Fibroblast of skin of abdomen (primary cell): Measurements from ENCODE around the gene SERINC3.

Source experiments
- DNase-seq: peaks from one replicate; pipeline ENCODE4 v3.0.0-alpha.2; 2013

SERINC3 gene

GRCh38 chr20:44532259-44532980 lies 10.6 kb upstream of the SERINC3 start:
- no peak for DNase-seq

- DNase-seq = no peak
Observed at GRCh38 chr20:44528309-44528708, 6.4 kb upstream of the SERINC3 start.

GRCh38 chr20:44527716-44528199 lies 5.9 kb upstream of the SERINC3 start:
- no peak for DNase-seq

GRCh38 chr20:44526129-44526528 lies 4.3 kb upstream of the SERINC3 start:
- DNase-seq = peak; percentile 67

GRCh38 chr20:44523746-44524145 lies 1.9 kb upstream of the SERINC3 start:
- DNase-seq = no peak

- no peak for DNase-seq
Observed at GRCh38 chr20:44522841-44523240, 971 bp upstream of the SERINC3 start.

GRCh38 chr20:44520881-44521280 lies 989 bp downstream of the SERINC3 start:
- no peak for DNase-seq

- DNase-seq = no peak
Observed at GRCh38 chr20:44518248-44518647, 3.6 kb downstream of the SERINC3 start.

GRCh38 chr20:44517454-44517853 lies 4.4 kb downstream of the SERINC3 start:
- DNase-seq = no peak

GRCh38 chr20:44516491-44516890 lies 5.4 kb downstream of the SERINC3 start:
- DNase-seq = no peak

GRCh38 chr20:44513871-44514270 lies 8.0 kb downstream of the SERINC3 start:
- DNase-seq = no peak

GRCh38 chr20:44509762-44510161 lies 12.1 kb downstream of the SERINC3 start:
- no peak for DNase-seq

- no peak for DNase-seq
Observed at GRCh38 chr20:44504402-44505307, 17.2 kb downstream of the SERINC3 start.

GRCh38 chr20:44502968-44503367 lies 18.9 kb downstream of the SERINC3 start:
- DNase-seq = no peak

GRCh38 chr20:44501448-44501847 lies 20.4 kb downstream of the SERINC3 start:
- peak; percentile 54 for DNase-seq

- no peak for DNase-seq
Observed at GRCh38 chr20:44500221-44500620, 21.6 kb downstream of the SERINC3 start.

GRCh38 chr20:44497761-44498160 lies 24.1 kb downstream of the SERINC3 start:
- DNase-seq = no peak

- DNase-seq = peak; percentile 89
Observed at GRCh38 chr20:44496976-44497375, 24.9 kb downstream of the SERINC3 start.

GRCh38 chr20:44495802-44496481 lies 25.9 kb downstream of the SERINC3 start:
- peak; percentile 93 for DNase-seq

GRCh38 chr20:44495257-44495656 lies 26.6 kb downstream of the SERINC3 start:
- peak; percentile 56 for DNase-seq

GRCh38 chr20:44494681-44495080 lies 27.2 kb downstream of the SERINC3 start:
- no peak for DNase-seq

- peak; percentile 49 for DNase-seq
Observed at GRCh38 chr20:44494266-44494665, 27.6 kb downstream of the SERINC3 start.
